ENCODE results near the gene NPAS4. TPM values are rescaled to one million over a fixed set of nuclear protein-coding genes. Genes with fewer than 3 reads are reported as not detected.

Gene NPAS4
- total and polyA plus RNA-seq, 9 of the 15 experiments (the other 6 are each of a cell fraction or from before 2014, with no cell fraction given), result not detected

GRCh38 chr11:66421492-66422205 is 814 bp downstream of the NPAS4 start (continued):
- TF ChIP-seq KLF13 (tag; IDR thresholded peaks at IDR 0.05; ENCODE audit: borderline replicate concordance, low read depth), result peak; percentile 86
- 0 out of 2 replicates have a peak, but pooled peaks have one; percentile 54 for TF ChIP-seq GTF2F1 (IDR thresholded peaks at IDR 0.05; ENCODE audit: low read depth, low read length)
- peak; percentile 86; the same call in 1 of the 2 replicates for TF ChIP-seq TCF7 (IDR thresholded peaks at IDR 0.05; ENCODE audit: borderline replicate concordance)
- peak; percentile 86 for TF ChIP-seq RUNX1 (IDR thresholded peaks at IDR 0.05; ENCODE audit: low read depth)
- no peak for TF ChIP-seq SMAD1 (IDR thresholded peaks at IDR 0.05; ENCODE audit: low read depth, low read length, partially characterized antibody)
- TF ChIP-seq, protein P1, sequence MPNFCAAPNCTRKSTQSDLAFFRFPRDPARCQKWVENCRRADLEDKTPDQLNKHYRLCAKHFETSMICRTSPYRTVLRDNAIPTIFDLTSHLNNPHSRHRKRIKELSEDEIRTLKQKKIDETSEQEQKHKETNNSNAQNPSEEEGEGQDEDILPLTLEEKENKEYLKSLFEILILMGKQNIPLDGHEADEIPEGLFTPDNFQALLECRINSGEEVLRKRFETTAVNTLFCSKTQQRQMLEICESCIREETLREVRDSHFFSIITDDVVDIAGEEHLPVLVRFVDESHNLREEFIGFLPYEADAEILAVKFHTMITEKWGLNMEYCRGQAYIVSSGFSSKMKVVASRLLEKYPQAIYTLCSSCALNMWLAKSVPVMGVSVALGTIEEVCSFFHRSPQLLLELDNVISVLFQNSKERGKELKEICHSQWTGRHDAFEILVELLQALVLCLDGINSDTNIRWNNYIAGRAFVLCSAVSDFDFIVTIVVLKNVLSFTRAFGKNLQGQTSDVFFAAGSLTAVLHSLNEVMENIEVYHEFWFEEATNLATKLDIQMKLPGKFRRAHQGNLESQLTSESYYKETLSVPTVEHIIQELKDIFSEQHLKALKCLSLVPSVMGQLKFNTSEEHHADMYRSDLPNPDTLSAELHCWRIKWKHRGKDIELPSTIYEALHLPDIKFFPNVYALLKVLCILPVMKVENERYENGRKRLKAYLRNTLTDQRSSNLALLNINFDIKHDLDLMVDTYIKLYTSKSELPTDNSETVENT (CRISPR knock-in tag; IDR thresholded peaks at IDR 0.05), result peak; percentile 55; the same call in 1 of the 2 replicates
- peak; percentile 98 for TF ChIP-seq ERF (CRISPR knock-in tag; IDR thresholded peaks at IDR 0.05)
- 0 out of 2 replicates have a peak, but pooled peaks have one; percentile 38 for TF ChIP-seq ZKSCAN3 (CRISPR knock-in tag; IDR thresholded peaks at IDR 0.05)
- TF ChIP-seq PTBP1 (IDR thresholded peaks at IDR 0.05; ENCODE audit: low read depth, low read length), result no peak
- TF ChIP-seq RNF2 (IDR thresholded peaks at IDR 0.05), result no peak
- peak; percentile 100 for TF ChIP-seq SAP30 (IDR thresholded peaks at IDR 0.05; ENCODE audit: borderline replicate concordance, insufficient read depth, low read depth, low read length, poor library complexity, severe bottlenecking)
- TF ChIP-seq ZNF217 (CRISPR knock-in tag; IDR thresholded peaks at IDR 0.05), result peak; percentile 100
- TF ChIP-seq CBFA2T3 (IDR thresholded peaks at IDR 0.05), result no peak
- TF ChIP-seq ILK (tag; IDR thresholded peaks at IDR 0.05; ENCODE audit: borderline replicate concordance, low read depth), result peak; percentile 76; the same call in 1 of the 2 replicates
- TF ChIP-seq ZNF23 (CRISPR knock-in tag; IDR thresholded peaks at IDR 0.05), result peak; percentile 94
- TF ChIP-seq ZBTB49 (CRISPR knock-in tag; IDR thresholded peaks at IDR 0.05; ENCODE audit: borderline replicate concordance), result peak; percentile 100
- TF ChIP-seq ZNF592 (IDR thresholded peaks at IDR 0.05), result no peak
- peak; percentile 93 for TF ChIP-seq ZFP1 (CRISPR knock-in tag; IDR thresholded peaks at IDR 0.05)
